ENCODE data around the gene KCTD14.
"Not testable (repeated sequence)": the region's sequence is repeated elsewhere in the genome, so short reads cannot be mapped to it uniquely, and the experiment has no call there.

KCTD14 gene

DNA sequence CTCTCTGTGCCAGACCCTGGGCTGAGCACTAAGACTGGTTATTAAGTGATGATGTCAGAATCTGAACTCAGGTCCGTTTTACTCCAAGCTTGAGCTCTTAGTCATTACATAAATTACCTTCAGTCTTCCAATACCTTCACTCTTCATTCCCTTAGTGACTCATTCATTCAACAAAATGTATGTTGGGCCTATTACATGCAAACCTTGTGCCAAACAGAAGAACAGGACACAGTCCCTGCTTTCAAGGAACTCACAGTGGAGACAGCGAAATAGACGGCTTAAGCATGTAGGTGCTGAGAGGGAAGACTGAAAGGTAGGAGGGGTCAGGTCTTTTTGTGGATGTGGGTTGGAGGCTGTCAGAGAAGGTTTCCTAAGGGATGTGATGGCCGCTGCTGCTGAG, 3.3 kb downstream of the KCTD14 start:
- no peak overlapping the region for H3K27ac ChIP-seq (ENCODE audit: low read length)
- no peak overlapping the region for H3K4me2 ChIP-seq (ENCODE audit: low read depth, low read length)

DNA sequence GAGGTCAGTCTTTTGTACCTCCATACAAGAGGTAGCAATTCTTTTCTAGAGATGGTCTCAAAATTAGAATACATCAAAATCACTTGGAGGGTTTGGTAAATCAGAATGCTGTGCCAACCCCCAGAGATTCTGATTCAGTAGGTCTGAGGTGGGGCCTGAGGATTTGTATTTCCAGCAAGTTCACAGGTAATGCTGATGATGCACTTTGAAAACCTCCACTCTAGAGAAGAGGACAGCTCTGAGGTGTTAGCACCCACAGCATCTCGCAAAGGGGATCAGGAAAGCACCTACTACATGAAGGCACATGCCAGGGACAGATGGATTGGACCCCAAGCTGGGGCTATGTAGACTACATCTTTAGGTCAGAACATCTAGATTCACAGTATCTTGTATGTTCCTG, 7.2 kb downstream of the KCTD14 start:
- H3K27me3 ChIP-seq (replicated peaks; ENCODE audit: insufficient read depth, low read length), result no peaks in the 10 kb centered on the region
- TF ChIP-seq, protein P1, sequence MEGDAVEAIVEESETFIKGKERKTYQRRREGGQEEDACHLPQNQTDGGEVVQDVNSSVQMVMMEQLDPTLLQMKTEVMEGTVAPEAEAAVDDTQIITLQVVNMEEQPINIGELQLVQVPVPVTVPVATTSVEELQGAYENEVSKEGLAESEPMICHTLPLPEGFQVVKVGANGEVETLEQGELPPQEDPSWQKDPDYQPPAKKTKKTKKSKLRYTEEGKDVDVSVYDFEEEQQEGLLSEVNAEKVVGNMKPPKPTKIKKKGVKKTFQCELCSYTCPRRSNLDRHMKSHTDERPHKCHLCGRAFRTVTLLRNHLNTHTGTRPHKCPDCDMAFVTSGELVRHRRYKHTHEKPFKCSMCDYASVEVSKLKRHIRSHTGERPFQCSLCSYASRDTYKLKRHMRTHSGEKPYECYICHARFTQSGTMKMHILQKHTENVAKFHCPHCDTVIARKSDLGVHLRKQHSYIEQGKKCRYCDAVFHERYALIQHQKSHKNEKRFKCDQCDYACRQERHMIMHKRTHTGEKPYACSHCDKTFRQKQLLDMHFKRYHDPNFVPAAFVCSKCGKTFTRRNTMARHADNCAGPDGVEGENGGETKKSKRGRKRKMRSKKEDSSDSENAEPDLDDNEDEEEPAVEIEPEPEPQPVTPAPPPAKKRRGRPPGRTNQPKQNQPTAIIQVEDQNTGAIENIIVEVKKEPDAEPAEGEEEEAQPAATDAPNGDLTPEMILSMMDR (IDR thresholded peaks at IDR 0.05; ENCODE audit: low read length), result no peak
- no peak for TF ChIP-seq EZH2phosphoT487 (IDR thresholded peaks at IDR 0.05; ENCODE audit: low read length)
- H3K4me3 ChIP-seq (ENCODE audit: low read length), result no peak overlapping the region
- no peaks in the 10 kb centered on the region for H4K20me1 ChIP-seq (ENCODE audit: insufficient read depth, low read length)
- H2AFZ ChIP-seq (ENCODE audit: low read length), result no peak overlapping the region
- no peaks in the 10 kb centered on the region for H3K36me3 ChIP-seq (replicated peaks; ENCODE audit: insufficient read depth, low read length)
- H3F3A ChIP-seq (ENCODE audit: insufficient read depth, low read length), result no peaks in the 10 kb centered on the region
- H3K9ac ChIP-seq (ENCODE audit: low read length), result no peak overlapping the region
- H3K4me2 ChIP-seq (ENCODE audit: low read depth, low read length), result no peak overlapping the region
- no peaks in the 10 kb centered on the region for H3K9me2 ChIP-seq (replicated peaks; ENCODE audit: insufficient read depth, low read length)
- H3K9me3 ChIP-seq (replicated peaks; ENCODE audit: insufficient read depth, low read length), result no peaks in the 10 kb centered on the region
- H3K27ac ChIP-seq (ENCODE audit: low read length), result no peak overlapping the region
- H3K79me2 ChIP-seq (ENCODE audit: low read length), result no peaks in the 10 kb centered on the region
- no peaks in the 10 kb centered on the region for H3K4me1 ChIP-seq (ENCODE audit: low read length)
- no peak for DNase-seq

More for the DNA sequence above, 3.3 kb downstream of the KCTD14 start:
- Histone ChIP-seq H3K9me3 (replicated peaks; ENCODE audit: insufficient read depth, low read length) (no peaks in the 10 kb centered on the region), H3K4me3 (ENCODE audit: low read length) (no peak overlapping the region), H3K36me3 (replicated peaks; ENCODE audit: insufficient read depth, low read length) (no peaks in the 10 kb centered on the region), H3K9ac (ENCODE audit: low read length) (no peak overlapping the region), H2AFZ (ENCODE audit: low read length) (no peak overlapping the region), H3K27me3 (replicated peaks; ENCODE audit: insufficient read depth, low read length) (no peaks in the 10 kb centered on the region), H4K20me1 (ENCODE audit: insufficient read depth, low read length) (no peaks in the 10 kb centered on the region), H3F3A (ENCODE audit: insufficient read depth, low read length) (no peaks in the 10 kb centered on the region), H3K9me2 (replicated peaks; ENCODE audit: insufficient read depth, low read length) (no peaks in the 10 kb centered on the region), H3K79me2 (ENCODE audit: low read length) (no peaks in the 10 kb centered on the region), H3K4me1 (ENCODE audit: low read length) (no peaks in the 10 kb centered on the region)
- TF ChIP-seq, protein P1 (IDR thresholded peaks at IDR 0.05; ENCODE audit: low read length), result no peak
- TF ChIP-seq EZH2 (optimal IDR thresholded peaks at IDR 0.05; ENCODE audit: low read depth, low read length), result no peak
- no peak for TF ChIP-seq EZH2phosphoT487 (IDR thresholded peaks at IDR 0.05; ENCODE audit: low read length)
- DNase-seq, result no peak

DNA sequence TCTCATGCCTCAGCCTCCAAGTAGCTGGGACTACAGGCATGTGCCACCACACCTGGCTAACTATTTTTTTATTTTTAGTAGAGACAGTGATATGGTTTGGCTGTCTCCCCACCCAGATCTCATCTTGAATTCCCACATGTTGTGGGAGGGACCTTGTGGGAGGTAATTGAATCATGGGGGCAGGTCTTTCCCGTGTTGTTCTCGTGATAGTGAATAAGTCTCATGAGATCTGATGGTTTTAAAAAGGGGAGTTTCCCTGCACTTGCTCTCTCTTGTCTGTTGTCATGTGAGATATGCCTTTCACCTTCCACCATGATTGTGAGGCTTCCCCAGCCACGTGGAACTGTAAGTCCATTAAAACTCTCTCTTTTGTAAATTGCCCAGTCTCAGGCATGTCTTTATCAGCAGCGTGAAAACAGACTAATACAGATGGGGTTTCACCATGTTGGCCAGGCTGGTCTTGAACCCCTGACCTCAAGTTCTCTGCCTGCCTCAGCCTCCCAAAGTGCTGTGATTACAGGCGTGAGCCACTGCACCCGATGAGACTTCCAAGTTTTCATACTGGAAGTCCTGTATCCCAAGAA, 8.0 kb downstream of the KCTD14 start:
- not testable (repeated sequence) for H3K9me3 ChIP-seq (replicated peaks; ENCODE audit: insufficient read depth, low read length); H3F3A ChIP-seq (ENCODE audit: insufficient read depth, low read length); H4K20me1 ChIP-seq (ENCODE audit: insufficient read depth, low read length); H3K9ac ChIP-seq (ENCODE audit: low read length); H3K4me3 ChIP-seq (ENCODE audit: low read length); H3K27ac ChIP-seq (ENCODE audit: low read length); H3K36me3 ChIP-seq (replicated peaks; ENCODE audit: insufficient read depth, low read length); H3K9me2 ChIP-seq (replicated peaks; ENCODE audit: insufficient read depth, low read length); DNase-seq; H3K4me2 ChIP-seq (ENCODE audit: low read depth, low read length); H3K27me3 ChIP-seq (replicated peaks; ENCODE audit: insufficient read depth, low read length); H3K79me2 ChIP-seq (ENCODE audit: low read length); H3K4me1 ChIP-seq (ENCODE audit: low read length); H2AFZ ChIP-seq (ENCODE audit: low read length)

DNA sequence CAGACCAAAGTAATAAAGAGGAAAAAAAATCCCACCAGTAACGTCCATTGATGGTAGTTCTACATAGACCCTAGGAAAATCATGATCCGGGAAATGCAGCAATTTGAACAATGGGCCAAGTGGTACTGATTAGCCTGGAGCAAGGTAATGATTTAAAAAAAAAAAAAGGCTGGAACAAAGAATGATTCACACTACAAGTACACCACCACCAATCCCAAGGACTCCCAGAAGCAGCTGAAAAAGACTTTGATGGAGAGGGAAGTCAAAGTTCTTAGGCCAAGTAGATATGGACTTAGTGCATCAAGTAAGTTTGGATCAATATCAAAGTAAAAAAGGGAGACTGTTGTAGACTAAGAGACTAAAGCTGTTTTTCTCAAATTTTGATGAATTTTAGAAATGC, 11.8 kb downstream of the KCTD14 start:
- Histone ChIP-seq H3K9me2 (replicated peaks; ENCODE audit: insufficient read depth, low read length) (no peaks in the 10 kb centered on the region), H3K9me3 (replicated peaks; ENCODE audit: insufficient read depth, low read length) (no peaks in the 10 kb centered on the region), H3K4me3 (ENCODE audit: low read length) (no peak overlapping the region), H3K36me3 (replicated peaks; ENCODE audit: insufficient read depth, low read length) (no peaks in the 10 kb centered on the region), H3F3A (ENCODE audit: insufficient read depth, low read length) (no peaks in the 10 kb centered on the region), H3K9ac (ENCODE audit: low read length) (no peak overlapping the region), H3K79me2 (ENCODE audit: low read length) (no peaks in the 10 kb centered on the region), H3K4me1 (ENCODE audit: low read length) (no peaks in the 10 kb centered on the region), H3K27ac (ENCODE audit: low read length) (no peak overlapping the region), H3K4me2 (ENCODE audit: low read depth, low read length) (no peak overlapping the region), H2AFZ (ENCODE audit: low read length) (no peak overlapping the region), H4K20me1 (ENCODE audit: insufficient read depth, low read length) (no peaks in the 10 kb centered on the region), H3K27me3 (replicated peaks; ENCODE audit: insufficient read depth, low read length) (no peaks in the 10 kb centered on the region)
- TF ChIP-seq EZH2 (optimal IDR thresholded peaks at IDR 0.05; ENCODE audit: low read depth, low read length), result no peak
- TF ChIP-seq, protein P1 (IDR thresholded peaks at IDR 0.05; ENCODE audit: low read length), result no peak
- TF ChIP-seq EZH2phosphoT487 (IDR thresholded peaks at IDR 0.05; ENCODE audit: low read length), result no peak
- no peak for DNase-seq

Measured in MM.1S (cell line).